Body of pancreas (tissue), 4 donors: ENCODE measurements around the gene TENM3. TPM values are rescaled to one million over a fixed set of nuclear protein-coding genes. Genes with fewer than 3 reads are reported as not detected.

ENCODE experiments used
- ATAC-seq: fragments of 150-250 bp; one replicate; pipeline ENCODE4 v1.9.1; 2016
- DNase-seq, 4 donors: peaks; one replicate each; pipeline ENCODE4 v3.0.0-alpha.2; 2019
- H3K27ac ChIP-seq, 4 donors: fragments of 200-600 bp; sonication (generic); 1 replicate in 3 of 4; 2 replicates in 1 of 4; pipeline versions ENCODE4 v1.5.1 to v1.6.1; 2016 to 2019; ENCODE audit warnings: mild to moderate bottlenecking in 1 of 4, mixed read lengths in 1 of 4, moderate library complexity in 1 of 4
- H3K27me3 ChIP-seq, 2 donors: fragments of 200-600 bp; sonication (generic); one replicate each; pipeline ENCODE4 v1.6.0; 2016; ENCODE audit warnings: mild to moderate bottlenecking in 1 of 2
- H3K36me3 ChIP-seq, 2 donors: fragments of 200-600 bp; sonication (generic); replicated peaks in 1 of 2; 2 replicates each; pipeline ENCODE4 v1.5.1; 2016; ENCODE audit warnings: low read depth in 2 of 2; ENCODE audit not compliant: insufficient read depth in 1 of 2
- H3K4me1 ChIP-seq: fragments of 200-600 bp; sonication (generic); one replicate; pipeline ENCODE4 v1.6.0; 2016
- H3K4me3 ChIP-seq, 2 donors: fragments of 200-600 bp; sonication (generic); 1 replicate in 1 of 2; 2 replicates in 1 of 2; pipeline ENCODE4 v1.5.1; 2016 to 2019
- H3K9me3 ChIP-seq, 3 donors: fragments of 200-600 bp; sonication (generic); 1 replicate in 2 of 3; 2 replicates in 1 of 3; pipeline ENCODE4 v1.5.1; 2016
- CTCF ChIP-seq, 7 experiments: fragments of 450-650 bp in 4 of 7; fragments of 200-600 bp in 3 of 7; sonication (generic) in 3 of 7; IDR thresholded peaks; one replicate each; pipeline ENCODE4 v1.5.1; 2016 to 2019; ENCODE audit warnings: antibody characterized with exemption in 7 of 7
- POLR2A ChIP-seq, 3 donors: fragments of 450-650 bp; IDR thresholded peaks; one replicate each; pipeline ENCODE4 v1.6.1; 2016; ENCODE audit warnings: antibody characterized with exemption in 3 of 3, mild to moderate bottlenecking in 2 of 3
- WGBS, 2 donors: methylation state at CpG; one replicate each; pipeline ENCODE4 v1.1.5; 2017; 5-methylcytosine and 5-hydroxymethylcytosine counted together
- intact Hi-C: fragments of 100-400 bp; cut with DNase I; formaldehyde crosslinking; loops from one replicate; pipeline ENCODE4 v1.15.1; 2023
- total RNA-seq, 2 donors: library from RNA; depleted of rRNA; stranded (reverse); fragments of >200 nt; gene quantifications; one replicate each; pipeline ENCODE4 v1.1.0, GENCODE V29; 2016

The TENM3 gene
- total RNA-seq, 2 donors from 2014 or later: 2.3 to 9.6 TPM

- no peaks in the 10 kb centered on the region for H3K4me1 ChIP-seq
- no peak overlapping the region for H3K27ac ChIP-seq
- 81 to 97% methylated on average over 1 of the region's 1 CpG for WGBS, 2 donors
- no peak overlapping the region for H3K4me3 ChIP-seq
- intact Hi-C loops: no loop called here
- TF ChIP-seq CTCF (IDR thresholded peaks at IDR 0.05) (no peak), POLR2A (IDR thresholded peaks at IDR 0.05) (no peak)
- DNase-seq (no peak), ATAC-seq (no peak)
- H3K36me3 ChIP-seq: no peaks in the 10 kb centered on the region
- H3K9me3 ChIP-seq: no peaks in the 10 kb centered on the region
- no peaks in the 10 kb centered on the region for H3K27me3 ChIP-seq
Measured at GRCh38 chr4:182337366-182337765, 94.2 kb downstream of the TENM3 start.

- WGBS, 2 donors: 88 to 96% methylated on average over 3 of the region's 3 CpGs
- intact Hi-C loops: no loop called here
Measured at GRCh38 chr4:182338063-182338462, 94.9 kb downstream of the TENM3 start.

GRCh38 chr4:182338746-182339145, 95.5 kb downstream of the TENM3 start:
- H3K9me3 ChIP-seq: no peaks in the 10 kb centered on the region
- H3K27ac ChIP-seq: no peak overlapping the region
- no peaks in the 10 kb centered on the region for H3K4me1 ChIP-seq
- DNase-seq: no peak
- H3K4me3 ChIP-seq: no peak overlapping the region
- H3K36me3 ChIP-seq: no peaks in the 10 kb centered on the region
- ATAC-seq: no peak
- intact Hi-C loops: no loop called here
- 56 to 57% methylated on average over 2 of the region's 2 CpGs for WGBS, 2 donors
- TF ChIP-seq CTCF (IDR thresholded peaks at IDR 0.05): no peak
- no peak for TF ChIP-seq POLR2A (IDR thresholded peaks at IDR 0.05)
- H3K27me3 ChIP-seq: no peaks in the 10 kb centered on the region

More at GRCh38 chr4:182338063-182338462, 94.9 kb downstream of the TENM3 start:
- no peak for DNase-seq
- Histone ChIP-seq H3K4me3 (no peak overlapping the region), H3K27ac (no peak overlapping the region), H3K9me3 (no peaks in the 10 kb centered on the region), H3K27me3 (no peaks in the 10 kb centered on the region), H3K4me1 (no peaks in the 10 kb centered on the region), H3K36me3 (no peaks in the 10 kb centered on the region)
- TF ChIP-seq CTCF (IDR thresholded peaks at IDR 0.05) (no peak), POLR2A (IDR thresholded peaks at IDR 0.05) (no peak)
- ATAC-seq: no peak

- no peaks in the 10 kb centered on the region for H3K27me3 ChIP-seq
- H3K9me3 ChIP-seq: no peaks in the 10 kb centered on the region
- DNase-seq (no peak), ATAC-seq (no peak)
- H3K4me3 ChIP-seq: no peak overlapping the region
- no peaks in the 10 kb centered on the region for H3K4me1 ChIP-seq
- no peaks in the 10 kb centered on the region for H3K36me3 ChIP-seq
- no peak overlapping the region for H3K27ac ChIP-seq
- intact Hi-C loops: no loop called here
- 53 to 70% methylated on average over 4 of the region's 4 CpGs for WGBS, 2 donors
- TF ChIP-seq POLR2A (IDR thresholded peaks at IDR 0.05) (no peak), CTCF (IDR thresholded peaks at IDR 0.05) (no peak)
Measured at GRCh38 chr4:182339221-182339641, 96.0 kb downstream of the TENM3 start.

- 73 to 82% methylated on average over 4 of the region's 4 CpGs for WGBS, 2 donors
Measured at GRCh38 chr4:182343453-182343852, 100.3 kb downstream of the TENM3 start.

More at GRCh38 chr4:182343453-182343852, 100.3 kb downstream of the TENM3 start:
- no peak for ATAC-seq
- intact Hi-C loops: no loop called here
- Histone ChIP-seq H3K27me3 (no peaks in the 10 kb centered on the region), H3K4me3 (no peak overlapping the region), H3K36me3 (no peaks in the 10 kb centered on the region), H3K4me1 (peaks cover 22% of the 10 kb centered on the region), H3K27ac (no peak overlapping the region), H3K9me3 (no peaks in the 10 kb centered on the region)
- TF ChIP-seq CTCF (IDR thresholded peaks at IDR 0.05): no peak
- TF ChIP-seq POLR2A (IDR thresholded peaks at IDR 0.05): no peak
- DNase-seq: no peak
